Measurements from ENCODE around the gene IFIT5.
A peak's percentile ranks its signal among the peaks of the same experiment; 100 is the strongest.
"Not testable (repeated sequence)": the region's sequence is repeated elsewhere in the genome, so short reads cannot be mapped to it uniquely, and the experiment has no call there.

Gene IFIT5

GRCh38 chr10:89414146-89414878 is at the start of gene IFIT5:
TSS of gene IFIT5 (plus strand) at chr10:89414568. CDS start at chr10:89414799, 231 bp downstream.
- DNase-seq, result peak; percentile 53 to 77

- DNase-seq, result no peak
Measured at GRCh38 chr10:89367529-89367928, 46.8 kb upstream of the IFIT5 start.

GRCh38 chr10:89368129-89368528 is 46.2 kb upstream of the IFIT5 start:
- DNase-seq, result no peak

- peak in 1 of 2 experiments; percentile 7 for DNase-seq
Measured at GRCh38 chr10:89369156-89370105, 44.9 kb upstream of the IFIT5 start.

GRCh38 chr10:89371079-89371478 is 43.3 kb upstream of the IFIT5 start:
- DNase-seq, result no peak

- no peak for DNase-seq
Measured at GRCh38 chr10:89371987-89372386, 42.4 kb upstream of the IFIT5 start.

GRCh38 chr10:89373916-89374711 is 40.3 kb upstream of the IFIT5 start:
- DNase-seq, result no peak

GRCh38 chr10:89374713-89375141 is 39.6 kb upstream of the IFIT5 start:
- no peak for DNase-seq

GRCh38 chr10:89377705-89378637 is 36.4 kb upstream of the IFIT5 start, which contains the start of gene IFIT1B:
TSS of gene IFIT1B (plus strand) at chr10:89378056. CDS start at chr10:89378136, 80 bp downstream.
- no peak for DNase-seq

GRCh38 chr10:89379103-89379502 is 35.3 kb upstream of the IFIT5 start:
- no peak for DNase-seq

- no peak for DNase-seq
Measured at GRCh38 chr10:89382757-89383156, 31.6 kb upstream of the IFIT5 start.

GRCh38 chr10:89384474-89385340 is 29.7 kb upstream of the IFIT5 start:
- DNase-seq, result no peak

- no peak for DNase-seq
Measured at GRCh38 chr10:89388806-89389205, 25.6 kb upstream of the IFIT5 start.

- peak in 1 of 2 experiments; percentile 34 for DNase-seq
Measured at GRCh38 chr10:89389254-89389653, 25.1 kb upstream of the IFIT5 start.

GRCh38 chr10:89390476-89391225 is 23.7 kb upstream of the IFIT5 start:
- peak in 1 of 2 experiments; percentile 1 for DNase-seq

- DNase-seq, result not testable (repeated sequence)
Measured at GRCh38 chr10:89391226-89391576, 23.2 kb upstream of the IFIT5 start.

- DNase-seq, result peak; percentile 74 to 86
Measured at GRCh38 chr10:89391907-89392756, 22.2 kb upstream of the IFIT5 start, which contains the start of gene IFIT1. TSS of gene IFIT1 (plus strand) at chr10:89392623. CDS start at chr10:89392713, 90 bp downstream.

GRCh38 chr10:89392974-89393373 is 21.4 kb upstream of the IFIT5 start:
- peak in 1 of 2 experiments; percentile 8 for DNase-seq

- DNase-seq, result no peak
Measured at GRCh38 chr10:89393898-89394297, 20.5 kb upstream of the IFIT5 start.
